GM12864 (cell line): ENCODE measurements around the gene SCFD2.

Experiments used
- DNase-seq: peaks from one replicate; pipeline ENCODE4 v3.0.0-alpha.2; 2011; ENCODE audit warnings: low read depth
- H3K4me3 ChIP-seq: 2 replicates; pipeline ENCODE4 v1.5.1; 2011; ENCODE audit warnings: mild to moderate bottlenecking, low read depth, low read length, control low read depth
- TF ChIP-seq, protein P1 (sequence below): IDR thresholded peaks from 2 replicates; pipeline ENCODE4 v1.5.1; 2011; ENCODE audit warnings: low read depth, mild to moderate bottlenecking, moderate library complexity, low read length, control low read depth, inconsistent platforms; ENCODE audit errors: missing control alignments

The SCFD2 gene

GRCh38 chr4:53128231-53128630 lies 237.6 kb downstream of the SCFD2 start:
- no peak for DNase-seq
- no peak overlapping the region for H3K4me3 ChIP-seq
- TF ChIP-seq, protein P1, sequence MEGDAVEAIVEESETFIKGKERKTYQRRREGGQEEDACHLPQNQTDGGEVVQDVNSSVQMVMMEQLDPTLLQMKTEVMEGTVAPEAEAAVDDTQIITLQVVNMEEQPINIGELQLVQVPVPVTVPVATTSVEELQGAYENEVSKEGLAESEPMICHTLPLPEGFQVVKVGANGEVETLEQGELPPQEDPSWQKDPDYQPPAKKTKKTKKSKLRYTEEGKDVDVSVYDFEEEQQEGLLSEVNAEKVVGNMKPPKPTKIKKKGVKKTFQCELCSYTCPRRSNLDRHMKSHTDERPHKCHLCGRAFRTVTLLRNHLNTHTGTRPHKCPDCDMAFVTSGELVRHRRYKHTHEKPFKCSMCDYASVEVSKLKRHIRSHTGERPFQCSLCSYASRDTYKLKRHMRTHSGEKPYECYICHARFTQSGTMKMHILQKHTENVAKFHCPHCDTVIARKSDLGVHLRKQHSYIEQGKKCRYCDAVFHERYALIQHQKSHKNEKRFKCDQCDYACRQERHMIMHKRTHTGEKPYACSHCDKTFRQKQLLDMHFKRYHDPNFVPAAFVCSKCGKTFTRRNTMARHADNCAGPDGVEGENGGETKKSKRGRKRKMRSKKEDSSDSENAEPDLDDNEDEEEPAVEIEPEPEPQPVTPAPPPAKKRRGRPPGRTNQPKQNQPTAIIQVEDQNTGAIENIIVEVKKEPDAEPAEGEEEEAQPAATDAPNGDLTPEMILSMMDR: no peak

GRCh38 chr4:53127365-53127764 lies 238.5 kb downstream of the SCFD2 start:
- no peak for DNase-seq
- H3K4me3 ChIP-seq: no peak overlapping the region
- TF ChIP-seq, protein P1: no peak

- DNase-seq: no peak
- H3K4me3 ChIP-seq: no peak overlapping the region
- TF ChIP-seq, protein P1: no peak
Observed at GRCh38 chr4:53126099-53126498, 239.8 kb downstream of the SCFD2 start.

DNA sequence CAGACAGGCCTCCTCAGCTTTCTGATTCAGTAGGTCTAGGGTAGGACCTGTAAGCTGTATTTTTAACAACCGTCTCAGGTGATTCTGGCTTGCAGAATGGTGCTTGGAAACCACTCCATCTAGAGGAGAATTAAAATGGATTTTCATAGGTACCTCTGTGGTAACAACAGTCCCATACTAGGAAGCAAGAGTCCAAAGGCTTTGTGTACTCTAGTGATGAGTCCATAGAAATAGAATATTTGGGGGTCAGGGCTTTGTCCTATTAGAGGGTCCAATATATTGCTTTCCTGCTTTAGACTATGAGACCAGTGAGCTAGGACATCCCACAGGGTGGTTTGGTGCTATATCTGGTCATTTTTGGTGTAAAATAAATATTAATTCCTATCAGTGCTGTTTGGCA lies 242.0 kb downstream of the SCFD2 start:
- DNase-seq: no peak
- TF ChIP-seq, protein P1: no peak
- no peak overlapping the region for H3K4me3 ChIP-seq

- TF ChIP-seq, protein P1: no peak
- no peak overlapping the region for H3K4me3 ChIP-seq
- DNase-seq: no peak
Observed at GRCh38 chr4:53123171-53123570, 242.7 kb downstream of the SCFD2 start.

DNA sequence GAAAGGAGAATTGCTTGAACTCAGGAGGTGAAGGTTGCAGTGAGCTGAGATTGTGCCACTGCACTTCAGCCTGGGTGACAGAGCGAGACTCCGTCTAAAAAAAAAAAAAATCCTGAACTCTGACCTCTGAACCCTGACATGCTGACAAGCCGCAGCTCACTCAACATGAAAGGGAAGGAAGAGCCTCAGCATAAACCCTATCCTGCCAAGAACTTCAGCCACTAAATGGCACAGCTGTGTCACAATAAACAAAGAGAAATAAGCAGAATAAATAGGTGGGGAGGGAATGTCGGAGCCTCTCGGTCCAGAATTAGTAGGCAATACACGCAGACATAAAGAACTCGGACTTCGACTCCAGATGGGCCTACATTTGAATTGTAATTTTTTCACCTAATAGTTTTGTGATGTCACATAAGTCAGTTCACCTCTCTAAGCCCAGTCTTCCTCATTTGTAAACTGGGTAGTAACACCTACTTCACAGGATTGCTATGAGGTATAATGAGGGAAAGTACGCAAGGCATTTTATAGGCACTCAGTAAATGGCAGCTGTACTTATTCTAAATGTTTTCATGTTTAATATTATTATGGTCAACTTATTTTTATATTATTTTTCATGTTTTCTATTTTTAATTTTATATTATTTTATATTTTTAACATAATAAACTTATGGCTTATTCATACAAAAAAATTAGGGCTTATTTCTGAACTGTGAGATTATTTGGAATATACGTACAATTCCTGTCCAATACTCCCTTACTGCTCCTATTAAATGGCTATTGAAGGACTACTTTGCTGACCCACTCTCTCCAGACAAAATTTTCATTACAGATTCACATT lies 243.4 kb downstream of the SCFD2 start:
- TF ChIP-seq, protein P1: no peak
- no peak overlapping the region for H3K4me3 ChIP-seq
- no peak for DNase-seq

- no peak for DNase-seq
- TF ChIP-seq, protein P1: no peak
- no peak overlapping the region for H3K4me3 ChIP-seq
Observed at GRCh38 chr4:53121264-53121865, 244.5 kb downstream of the SCFD2 start.
